Keratinocyte (primary cell): Measurements from ENCODE around the gene BMF. TPM values are rescaled to one million over a fixed set of nuclear protein-coding genes. Genes with fewer than 3 reads are reported as not detected.

Experiments used
- DNase-seq: peaks from one replicate; pipeline ENCODE4 v3.0.0-alpha.2; 2011; ENCODE audit warnings: low read depth, missing footprints, low spot score
- FAIRE-seq: peaks from 2 replicates; lab custom pipeline; 2011; peaks lifted over from hg19 to GRCh38; lab: Jason Lieb, UNC
- H2AFZ ChIP-seq: 2 replicates; pipeline ENCODE4 v1.6.0; 2012; ENCODE audit warnings: low read length, control low read depth, inconsistent platforms; ENCODE audit not compliant: control insufficient read depth
- H3K27ac ChIP-seq: 2 replicates; pipeline ENCODE4 v1.5.1; 2011; ENCODE audit warnings: low read length; ENCODE audit not compliant: control insufficient read depth, insufficient read depth
- H3K27me3 ChIP-seq: 3 replicates; pipeline ENCODE4 v1.6.0; 2011; ENCODE audit warnings: low read length; ENCODE audit not compliant: control insufficient read depth, insufficient read depth; ENCODE audit errors: extremely low read depth
- H3K36me3 ChIP-seq, 2 experiments: 2 replicates in 1 of 2; 3 replicates in 1 of 2; pipeline ENCODE4 v1.5.1; 2011; ENCODE audit warnings: low read length in 2 of 2, mild to moderate bottlenecking in 1 of 2; ENCODE audit not compliant: control insufficient read depth in 2 of 2, insufficient read depth in 2 of 2; ENCODE audit errors: extremely low read depth in 1 of 2
- H3K4me1 ChIP-seq: 3 replicates; pipeline ENCODE4 v1.5.1; 2011; ENCODE audit warnings: low read length; ENCODE audit not compliant: control insufficient read depth, insufficient read depth; ENCODE audit errors: extremely low read depth
- H3K4me2 ChIP-seq: 3 replicates; pipeline ENCODE4 v1.6.0; 2011; ENCODE audit warnings: low read depth, low read length; ENCODE audit not compliant: control insufficient read depth, insufficient read depth; ENCODE audit errors: extremely low read depth
- H3K4me3 ChIP-seq, 3 experiments: fragments of 200-600 bp in 1 of 3; sonication (generic) in 1 of 3; 2 replicates in 2 of 3; 3 replicates in 1 of 3; pipeline ENCODE4 v1.5.1; 2011 to 2016; ENCODE audit warnings: low read length in 3 of 3, mild to moderate bottlenecking in 3 of 3, control low read depth in 2 of 3, inconsistent platforms in 1 of 3, low read depth in 1 of 3, mixed read lengths in 1 of 3, mixed run types in 1 of 3, moderate library complexity in 1 of 3; ENCODE audit not compliant: control insufficient read depth in 2 of 3, insufficient read depth in 2 of 3; ENCODE audit errors: extremely low read depth in 1 of 3
- H3K79me2 ChIP-seq: 2 replicates; pipeline ENCODE4 v1.6.0; 2012; ENCODE audit warnings: low read length; ENCODE audit not compliant: control insufficient read depth, insufficient read depth
- H3K9ac ChIP-seq: 3 replicates; pipeline ENCODE4 v1.6.0; 2011; ENCODE audit warnings: low read length; ENCODE audit not compliant: control insufficient read depth, insufficient read depth; ENCODE audit errors: extremely low read depth
- H3K9me1 ChIP-seq: 3 replicates; pipeline ENCODE4 v1.6.0; 2011; ENCODE audit warnings: low read length; ENCODE audit not compliant: control insufficient read depth, insufficient read depth; ENCODE audit errors: extremely low read depth
- H3K9me3 ChIP-seq: 2 replicates; pipeline ENCODE4 v1.5.1; 2012; ENCODE audit warnings: low read depth, low read length; ENCODE audit not compliant: control insufficient read depth
- H4K20me1 ChIP-seq: 3 replicates; pipeline ENCODE4 v1.6.0; 2011; ENCODE audit warnings: low read length; ENCODE audit not compliant: control insufficient read depth, insufficient read depth; ENCODE audit errors: extremely low read depth
- EZH2 ChIP-seq: IDR thresholded peaks from one replicate; pipeline ENCODE4 v1.6.1; 2012; ENCODE audit warnings: inconsistent platforms, mild to moderate bottlenecking, low read length, moderate library complexity
- dilution Hi-C: fragments of 300-500 bp; cut with MboI; formaldehyde crosslinking; loops from one replicate; pipeline ENCODE4 v1.7.0; 2020; ENCODE audit warnings: low sequenced_read_pairs; ENCODE audit not compliant: extremely low pct_ligation_motif_present
- polyA plus RNA-seq, 5 experiments: library from polyadenylated mRNA; depleted of rRNA in 3 of 5; stranded (reverse) in 3 of 5; stranded (forward) in 1 of 5; unstranded in 1 of 5; fragments of >200 nt; gene quantifications; 1 replicate in 1 of 5; 2 replicates in 3 of 5; 3 replicates in 1 of 5; pipeline versions ENCODE4 v1.2.1 to v1.2.3, GENCODE V29; 2011 to 2012; ENCODE audit warnings: missing spikeins in 2 of 5, low read depth in 1 of 5, low replicate concordance in 1 of 5
- TF ChIP-seq, protein P1 (sequence below), 3 experiments: IDR thresholded peaks in 1 of 3; conservative IDR thresholded peaks in 1 of 3; optimal IDR thresholded peaks in 1 of 3; 2 replicates in 2 of 3; 3 replicates in 1 of 3; pipeline versions ENCODE3 to v1.5.1; 2011; ENCODE audit warnings: low read length in 3 of 3, mild to moderate bottlenecking in 3 of 3, moderate library complexity in 2 of 3, control low read depth in 1 of 3, inconsistent platforms in 1 of 3; ENCODE audit not compliant: insufficient read depth in 2 of 3; ENCODE audit errors: extremely low read depth in 1 of 3

Gene BMF
- polyA plus RNA-seq, 1 donor (not counting 4 experiments of a cell fraction or from before 2014, with no cell fraction given) = 0.13 TPM

DNA sequence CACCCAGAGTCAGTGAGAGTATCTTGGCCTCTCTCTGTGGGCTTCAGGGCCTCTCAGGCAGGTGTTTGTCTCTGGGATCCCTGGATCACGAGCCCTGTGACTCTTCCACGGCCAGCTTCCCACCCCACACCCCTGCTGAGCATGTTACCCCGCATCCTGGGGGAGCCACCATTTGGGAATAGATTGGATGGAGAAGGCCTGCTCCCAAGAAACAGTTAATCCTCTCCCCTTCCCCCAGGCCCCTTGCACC, 54.1 kb downstream of the BMF start:
- Histone ChIP-seq H3K9ac (no peak overlapping the region), H2AFZ (no peak overlapping the region), H3K4me3 (no peak overlapping the region), H3K4me2 (no peak overlapping the region), H3K9me1 (no peaks in the 10 kb centered on the region), H3K9me3 (no peaks in the 10 kb centered on the region), H3K4me1 (peaks cover 24% of the 10 kb centered on the region), H4K20me1 (peaks cover 3% of the 10 kb centered on the region), H3K27me3 (no peaks in the 10 kb centered on the region), H3K36me3 (no peaks in the 10 kb centered on the region), H3K79me2 (no peaks in the 10 kb centered on the region), H3K27ac (no peak overlapping the region)
- TF ChIP-seq, protein P1, sequence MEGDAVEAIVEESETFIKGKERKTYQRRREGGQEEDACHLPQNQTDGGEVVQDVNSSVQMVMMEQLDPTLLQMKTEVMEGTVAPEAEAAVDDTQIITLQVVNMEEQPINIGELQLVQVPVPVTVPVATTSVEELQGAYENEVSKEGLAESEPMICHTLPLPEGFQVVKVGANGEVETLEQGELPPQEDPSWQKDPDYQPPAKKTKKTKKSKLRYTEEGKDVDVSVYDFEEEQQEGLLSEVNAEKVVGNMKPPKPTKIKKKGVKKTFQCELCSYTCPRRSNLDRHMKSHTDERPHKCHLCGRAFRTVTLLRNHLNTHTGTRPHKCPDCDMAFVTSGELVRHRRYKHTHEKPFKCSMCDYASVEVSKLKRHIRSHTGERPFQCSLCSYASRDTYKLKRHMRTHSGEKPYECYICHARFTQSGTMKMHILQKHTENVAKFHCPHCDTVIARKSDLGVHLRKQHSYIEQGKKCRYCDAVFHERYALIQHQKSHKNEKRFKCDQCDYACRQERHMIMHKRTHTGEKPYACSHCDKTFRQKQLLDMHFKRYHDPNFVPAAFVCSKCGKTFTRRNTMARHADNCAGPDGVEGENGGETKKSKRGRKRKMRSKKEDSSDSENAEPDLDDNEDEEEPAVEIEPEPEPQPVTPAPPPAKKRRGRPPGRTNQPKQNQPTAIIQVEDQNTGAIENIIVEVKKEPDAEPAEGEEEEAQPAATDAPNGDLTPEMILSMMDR (optimal IDR thresholded peaks at IDR 0.05 in 1 of 3, IDR thresholded peaks at IDR 0.05 in 1 of 3, conservative IDR thresholded peaks at IDR 0.05 in 1 of 3; ENCODE audit: extremely low read depth in 1 of 3, insufficient read depth in 2 of 3, low read length in 3 of 3) = no peak
- TF ChIP-seq EZH2 = no peak
- no peak for DNase-seq
- dilution Hi-C loops = no loop called here
- no peak for FAIRE-seq

DNA sequence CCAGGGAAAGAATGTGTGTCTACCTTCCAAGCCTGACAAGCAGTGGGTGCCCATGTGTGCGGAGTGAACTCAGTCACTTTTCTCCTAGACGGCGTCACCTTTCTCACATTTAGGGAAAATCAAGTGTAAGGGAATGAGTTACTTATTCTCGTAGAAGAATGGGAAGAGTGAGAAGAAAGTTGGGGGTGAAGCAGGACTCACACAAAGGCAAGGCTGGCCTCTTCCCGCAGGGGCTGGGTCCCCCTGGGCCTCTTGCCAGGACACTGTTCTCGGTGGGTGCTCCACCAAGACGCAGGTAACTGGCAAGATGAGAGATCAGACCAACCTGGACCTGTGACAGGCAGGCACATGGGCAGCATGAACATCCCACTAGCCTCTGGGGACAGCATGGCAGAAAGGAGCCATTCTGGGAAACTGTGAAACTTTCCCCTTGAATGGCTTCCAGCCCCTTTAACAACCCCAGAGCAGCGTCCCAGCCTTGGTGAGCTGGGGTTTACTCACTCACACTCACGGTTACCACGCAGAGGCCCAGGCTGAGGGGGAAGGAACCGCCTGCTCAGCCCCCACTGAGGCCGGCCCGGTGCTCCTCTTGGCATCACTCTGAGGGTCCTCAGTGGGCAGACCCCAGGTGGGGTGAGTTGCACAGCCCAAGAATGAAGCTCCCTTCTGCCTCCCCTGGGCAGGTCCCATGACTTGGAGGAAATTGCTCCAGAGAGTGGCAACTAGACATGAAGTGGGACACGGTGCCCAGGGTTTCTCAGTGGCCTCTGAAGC, 54.7 kb downstream of the BMF start:
- H3K4me2 ChIP-seq = no peak overlapping the region
- no peak overlapping the region for H2AFZ ChIP-seq
- FAIRE-seq (no peak), DNase-seq (no peak)
- no peak overlapping the region for H3K4me3 ChIP-seq
- no peak for TF ChIP-seq EZH2
- TF ChIP-seq, protein P1 (optimal IDR thresholded peaks at IDR 0.05 in 1 of 3, IDR thresholded peaks at IDR 0.05 in 1 of 3, conservative IDR thresholded peaks at IDR 0.05 in 1 of 3; ENCODE audit: extremely low read depth in 1 of 3, insufficient read depth in 2 of 3, low read length in 3 of 3) = no peak
- H3K79me2 ChIP-seq = no peaks in the 10 kb centered on the region
- H3K9me1 ChIP-seq = no peaks in the 10 kb centered on the region
- H3K9ac ChIP-seq = no peak overlapping the region
- H3K36me3 ChIP-seq = no peaks in the 10 kb centered on the region
- no peak overlapping the region for H3K27ac ChIP-seq
- H4K20me1 ChIP-seq = peaks cover 3% of the 10 kb centered on the region
- H3K27me3 ChIP-seq = no peaks in the 10 kb centered on the region
- H3K4me1 ChIP-seq = peaks cover 24% of the 10 kb centered on the region
- no peaks in the 10 kb centered on the region for H3K9me3 ChIP-seq
- dilution Hi-C loops = no loop called here
